ENCODE results near the gene HDDC3.

Gene HDDC3

GRCh38 chr15:90917569-90917968 is 14.8 kb downstream of the HDDC3 start:
- H3K4me3 ChIP-seq (ENCODE audit: low read depth, low read length), result no peak overlapping the region
- TF ChIP-seq CTCF (IDR thresholded peaks at IDR 0.05; ENCODE audit: borderline replicate concordance, insufficient read depth, low read depth, low read length), result no peak

GRCh38 chr15:90916461-90916860 is 15.9 kb downstream of the HDDC3 start:
- no peak overlapping the region for H3K4me3 ChIP-seq (ENCODE audit: low read depth, low read length)
- no peak for TF ChIP-seq CTCF (IDR thresholded peaks at IDR 0.05; ENCODE audit: borderline replicate concordance, insufficient read depth, low read depth, low read length)

GRCh38 chr15:90915808-90916440 is 16.4 kb downstream of the HDDC3 start:
- no peak overlapping the region for H3K4me3 ChIP-seq (ENCODE audit: low read depth, low read length)
- no peak for TF ChIP-seq CTCF (IDR thresholded peaks at IDR 0.05; ENCODE audit: borderline replicate concordance, insufficient read depth, low read depth, low read length)

GRCh38 chr15:90915216-90915807 is 17.0 kb downstream of the HDDC3 start:
- H3K4me3 ChIP-seq (ENCODE audit: low read depth, low read length), result no peak overlapping the region

GRCh38 chr15:90914305-90915080 is 17.9 kb downstream of the HDDC3 start:
- TF ChIP-seq CTCF (IDR thresholded peaks at IDR 0.05; ENCODE audit: borderline replicate concordance, insufficient read depth, low read depth, low read length), result no peak

More at GRCh38 chr15:90915216-90915807, 17.0 kb downstream of the HDDC3 start:
- TF ChIP-seq CTCF (IDR thresholded peaks at IDR 0.05; ENCODE audit: borderline replicate concordance, insufficient read depth, low read depth, low read length), result no peak

GRCh38 chr15:90913398-90913944 is 18.9 kb downstream of the HDDC3 start:
- H3K4me3 ChIP-seq (ENCODE audit: low read depth, low read length), result no peak overlapping the region
- TF ChIP-seq CTCF (IDR thresholded peaks at IDR 0.05; ENCODE audit: borderline replicate concordance, insufficient read depth, low read depth, low read length), result no peak

More at GRCh38 chr15:90914305-90915080, 17.9 kb downstream of the HDDC3 start:
- no peak overlapping the region for H3K4me3 ChIP-seq (ENCODE audit: low read depth, low read length)
